Stimulated activated CD8-positive, alpha-beta memory T cell treated with anti-CD3 and anti-CD28 coated beads, Interleukin-4, amount 100 ng/mL, for 1 hour (primary cell): ENCODE data around the gene PIGQ.

Source experiments
- DNase-seq, 2 donors: peaks; one replicate each; pipeline ENCODE4 v3.0.0-alpha.2; 2020; ENCODE audit warnings: low read depth in 2 of 2, low spot score in 1 of 2

PIGQ gene

GRCh38 chr16:555528-556473 lies 14.0 kb upstream of the PIGQ start:
- no peak for DNase-seq

GRCh38 chr16:556474-557173 lies 13.1 kb upstream of the PIGQ start:
- DNase-seq = no peak

GRCh38 chr16:557463-558297 lies 12.1 kb upstream of the PIGQ start:
- DNase-seq = no peak

GRCh38 chr16:558298-559020 lies 11.3 kb upstream of the PIGQ start:
- no peak for DNase-seq

- no peak for DNase-seq
Measured at GRCh38 chr16:559021-559380, 10.8 kb upstream of the PIGQ start.

DNA sequence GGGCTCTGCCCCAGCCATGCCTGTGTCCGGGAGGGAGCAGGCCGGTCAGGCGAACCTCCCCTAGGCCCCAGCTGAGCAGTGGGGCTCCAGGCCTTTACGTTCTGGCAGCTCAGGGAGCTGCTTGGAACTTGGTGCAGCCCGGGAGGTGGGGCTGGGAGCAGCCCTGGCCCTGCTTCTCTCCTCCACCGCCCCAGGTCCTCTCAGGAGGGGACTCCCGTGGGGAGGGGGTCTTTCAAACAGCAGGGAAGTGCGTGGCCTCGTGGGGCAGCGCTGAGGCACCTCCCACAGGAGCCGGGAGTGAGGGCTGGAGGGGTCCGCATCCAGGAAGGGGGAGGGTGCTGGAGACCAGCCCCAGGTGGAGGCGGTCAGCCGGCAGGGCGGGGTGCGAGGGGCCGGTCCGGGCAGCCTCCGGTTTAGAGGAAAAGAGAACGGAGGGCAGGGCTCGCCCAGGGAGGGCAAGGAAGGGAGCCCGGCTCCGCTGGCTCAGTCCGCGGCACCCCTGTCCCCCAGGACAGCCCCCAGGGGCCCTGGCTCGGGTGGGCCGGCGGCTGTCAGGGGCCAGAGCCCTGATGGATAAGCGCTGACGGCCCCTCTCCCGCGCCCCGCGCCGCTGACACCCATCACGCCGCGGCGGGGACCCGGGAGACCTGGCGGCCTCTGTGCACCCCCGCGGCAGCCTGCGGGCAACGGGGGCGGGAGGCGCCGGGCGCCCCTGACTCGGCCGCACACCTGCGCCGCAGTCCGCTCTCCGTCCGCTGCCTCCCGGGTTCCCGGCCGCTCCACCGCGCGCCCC lies 10.2 kb upstream of the PIGQ start:
- no peak for DNase-seq

- DNase-seq = no peak
Measured at GRCh38 chr16:560204-560700, 9.5 kb upstream of the PIGQ start, which contains the start of gene PRR35. Gene PRR35, plus strand, starts transcription at chr16:560394. Its CDS starts 2,901 bp downstream, at chr16:563295.

DNA sequence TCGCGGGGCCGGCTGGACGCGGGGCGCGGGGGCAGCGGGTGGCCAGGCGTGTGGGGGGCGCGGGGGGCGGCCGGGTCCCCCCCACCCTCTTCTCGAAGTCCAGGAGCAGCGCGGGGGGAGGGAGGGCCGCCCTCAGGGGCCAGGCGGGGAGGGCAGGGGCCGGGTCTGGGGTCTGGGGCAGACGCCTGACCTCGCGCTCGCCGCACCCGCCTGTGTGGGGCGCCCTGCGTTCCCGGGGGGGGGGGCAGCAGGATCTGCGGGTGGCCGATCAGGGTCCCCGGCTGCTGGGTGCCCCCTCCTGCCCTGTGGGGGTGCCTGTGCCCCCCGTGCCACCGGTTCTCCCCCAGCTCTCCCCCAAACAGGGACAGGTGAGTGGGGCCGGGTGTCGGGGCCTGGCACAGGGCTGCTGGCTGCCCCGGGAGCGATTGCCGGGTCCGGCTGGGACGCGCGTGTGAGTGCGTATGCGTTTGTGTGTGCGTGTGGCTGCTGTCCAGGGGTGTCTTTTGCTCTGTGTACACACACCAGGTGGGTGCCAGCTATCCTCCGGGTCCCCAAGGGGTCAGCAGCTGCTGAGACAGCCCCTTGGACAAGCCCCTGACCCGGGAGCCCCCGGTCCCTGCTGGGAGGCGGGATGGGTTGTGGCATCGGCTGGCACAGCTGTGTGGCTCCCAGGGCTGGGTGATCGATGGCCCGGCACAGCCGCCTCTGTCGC lies 8.9 kb upstream of the PIGQ start:
- no peak for DNase-seq

- no peak for DNase-seq
Measured at GRCh38 chr16:561413-561794, 8.4 kb upstream of the PIGQ start.

DNA sequence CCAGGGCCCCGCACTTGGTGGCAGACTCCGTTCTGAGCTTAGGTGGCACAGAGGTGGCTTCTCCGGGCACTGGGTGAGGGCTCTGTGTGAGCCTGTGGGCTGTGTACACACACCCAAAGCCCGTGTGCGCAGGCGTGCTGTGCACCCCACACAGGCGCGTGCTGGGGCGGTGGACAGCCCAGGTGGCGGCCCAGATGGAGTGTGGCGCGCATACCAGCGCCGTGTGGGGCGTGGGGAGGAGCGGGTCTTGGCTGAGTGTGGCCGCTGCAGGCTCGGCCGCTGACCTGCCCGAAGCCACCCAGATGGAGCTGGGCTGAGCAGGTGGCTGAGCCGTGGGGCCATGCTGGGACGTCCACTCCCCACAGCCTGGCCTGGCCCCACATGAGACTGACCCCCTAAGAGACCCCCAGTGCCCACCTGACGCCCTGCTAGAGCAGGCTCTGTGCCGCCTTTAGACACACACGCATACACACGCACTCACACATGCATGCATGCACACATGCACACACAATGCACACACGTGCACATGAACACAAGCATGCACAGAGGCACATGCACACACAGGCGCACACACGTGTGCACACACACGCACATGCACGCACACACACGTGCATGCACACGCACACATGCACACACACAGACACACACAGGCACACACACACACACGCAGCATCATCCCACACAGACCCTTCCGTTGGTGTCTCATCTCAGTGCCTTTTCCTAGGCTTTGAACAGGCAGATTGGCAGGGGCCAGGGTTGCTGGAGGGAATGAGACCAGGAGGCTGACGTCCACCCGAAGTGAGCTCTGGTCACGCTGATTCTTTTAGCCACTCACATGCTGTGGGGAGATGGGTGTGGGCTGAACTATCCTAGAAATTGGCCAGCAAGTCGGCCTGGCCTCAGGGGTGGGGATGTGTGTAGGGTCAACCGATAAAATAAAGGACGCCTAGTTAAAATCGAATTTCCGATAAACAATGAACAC lies 7.5 kb upstream of the PIGQ start:
- DNase-seq = no peak

DNA sequence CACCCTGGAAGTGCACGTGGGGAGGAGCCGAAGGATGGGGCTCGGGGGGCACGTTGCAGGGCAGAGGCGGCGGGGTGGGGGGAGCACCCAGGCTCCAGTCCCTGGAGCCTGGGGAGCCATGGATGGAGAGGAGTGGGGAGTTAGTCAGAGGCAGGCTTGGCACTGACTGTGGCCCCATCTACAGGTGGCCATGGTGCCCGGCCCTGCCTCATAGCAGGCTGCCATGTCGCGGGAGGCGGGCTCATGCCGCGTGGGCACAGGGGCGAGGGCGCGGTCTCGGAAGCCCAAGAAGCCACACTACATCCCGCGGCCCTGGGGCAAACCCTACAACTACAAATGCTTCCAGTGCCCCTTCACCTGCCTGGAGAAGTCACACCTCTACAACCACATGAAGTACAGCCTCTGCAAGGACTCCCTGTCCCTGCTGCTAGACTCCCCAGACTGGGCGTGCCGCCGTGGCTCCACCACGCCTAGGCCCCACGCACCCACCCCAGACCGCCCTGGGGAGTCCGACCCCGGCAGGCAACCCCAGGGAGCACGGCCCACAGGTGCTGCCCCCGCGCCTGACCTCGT lies 6.6 kb upstream of the PIGQ start:
- no peak for DNase-seq

DNA sequence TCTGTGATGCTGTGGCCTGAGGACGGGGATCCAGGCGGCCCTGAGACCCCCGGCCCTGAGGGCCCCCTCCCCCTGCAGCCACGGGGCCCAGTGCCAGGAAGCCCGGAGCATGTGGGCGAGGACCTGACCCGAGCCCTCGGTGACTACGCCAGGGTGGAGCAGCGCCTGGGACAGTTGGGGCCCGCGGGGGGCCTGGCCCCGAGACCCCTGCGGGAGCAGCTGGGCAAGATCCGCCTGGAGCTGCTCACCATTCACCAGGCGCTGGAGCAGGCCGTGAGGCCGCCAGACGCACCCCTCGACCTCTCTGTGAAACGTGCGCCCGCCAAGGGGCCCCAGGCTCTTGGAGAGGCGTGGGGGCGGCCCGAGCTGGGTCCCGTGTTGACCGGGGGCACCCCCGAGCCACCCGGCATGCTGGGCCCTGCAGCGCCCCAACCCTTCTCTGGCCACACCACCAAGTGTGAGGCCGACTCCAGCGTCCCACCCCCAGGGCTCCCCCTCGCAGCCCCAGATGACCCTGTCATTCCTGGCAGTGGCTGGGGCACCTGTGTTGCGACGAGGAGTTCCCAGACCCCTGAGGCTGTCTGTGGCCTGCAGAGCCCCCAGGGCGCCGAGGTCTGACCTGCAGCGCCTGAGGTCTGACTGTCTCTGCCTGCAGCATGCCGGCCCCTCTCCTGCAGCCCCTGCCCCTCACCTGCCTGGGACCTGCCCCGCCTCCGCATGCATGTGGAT lies 4.9 kb upstream of the PIGQ start:
- no peak for DNase-seq

- no peak for DNase-seq
Measured at GRCh38 chr16:565419-566330, 4.1 kb upstream of the PIGQ start.

- no peak for DNase-seq
Measured at GRCh38 chr16:566475-567372, 3.0 kb upstream of the PIGQ start, which contains the start of gene NHLRC4. Gene NHLRC4, plus strand, starts transcription at chr16:567005. Its CDS starts 1,043 bp downstream, at chr16:568048.
